Lung (tissue), 12 donors: ENCODE results near the gene TRAF3IP3. TPM values are rescaled to one million over a fixed set of nuclear protein-coding genes. Genes with fewer than 3 reads are reported as not detected.
A peak's percentile ranks its signal among the peaks of the same experiment; 100 is the strongest.

Experiments used
- ATAC-seq: fragments of 200-7000 bp; cut with Tn5 transposase; one replicate; pipeline ENCODE4 v1.9.1; 2020; ENCODE audit warnings: moderate number of reproducible peaks; ENCODE audit not compliant: insufficient read depth, low FRiP score
- DNase-seq, 3 donors: peaks; one replicate each; pipeline ENCODE4 v3.0.0-alpha.2; 2013 to 2017
- H3K27ac ChIP-seq, 2 donors: one replicate each; pipeline ENCODE4 v1.5.1; 2013; ENCODE audit warnings: mild to moderate bottlenecking in 2 of 2, moderate library complexity in 2 of 2, control low read depth in 1 of 2, inconsistent platforms in 1 of 2, low read depth in 1 of 2, low read length in 1 of 2
- H3K27me3 ChIP-seq, 3 donors: one replicate each; pipeline ENCODE4 v1.5.1; 2013; ENCODE audit warnings: low read length in 2 of 3; ENCODE audit not compliant: control insufficient read depth in 3 of 3, insufficient read depth in 3 of 3
- H3K36me3 ChIP-seq, 4 donors: one replicate each; pipeline ENCODE4 v1.5.1; 2013; ENCODE audit warnings: low read length in 4 of 4, mild to moderate bottlenecking in 1 of 4, moderate library complexity in 1 of 4; ENCODE audit not compliant: control insufficient read depth in 4 of 4, insufficient read depth in 4 of 4
- H3K4me1 ChIP-seq, 5 donors: one replicate each; pipeline ENCODE4 v1.5.1; 2013; ENCODE audit warnings: low read length in 5 of 5, mild to moderate bottlenecking in 2 of 5, moderate library complexity in 1 of 5; ENCODE audit not compliant: control insufficient read depth in 5 of 5, insufficient read depth in 5 of 5
- H3K4me3 ChIP-seq: one replicate; pipeline ENCODE4 v1.5.1; 2013; ENCODE audit warnings: mild to moderate bottlenecking, control low read depth, moderate library complexity
- H3K9ac ChIP-seq, 2 donors: one replicate each; pipeline ENCODE4 v1.5.1; 2013; ENCODE audit warnings: low read length in 2 of 2, control low read depth in 1 of 2; ENCODE audit not compliant: insufficient read depth in 1 of 2
- H3K9me3 ChIP-seq, 4 donors: one replicate each; pipeline ENCODE4 v1.5.1; 2013; ENCODE audit warnings: low read length in 3 of 4, mild to moderate bottlenecking in 1 of 4, moderate library complexity in 1 of 4; ENCODE audit not compliant: control insufficient read depth in 4 of 4, insufficient read depth in 3 of 4
- CTCF ChIP-seq: IDR thresholded peaks from 2 replicates; pipeline ENCODE4 v1.5.1; 2012; ENCODE audit warnings: mild to moderate bottlenecking; ENCODE audit errors: control extremely low read depth, extremely low read depth
- WGBS, 2 donors: extraction: QIAGEN DNeasy Blood & Tissue Kit; methylation state at CpG; one replicate each; pipeline ENCODE4 v1.1.7; 2013; 5-methylcytosine and 5-hydroxymethylcytosine counted together
- polyA plus RNA-seq, 2 donors: library from polyadenylated mRNA; stranded (reverse); fragments of 200-250 nt; gene quantifications; one replicate each; pipeline ENCODE4 v1.2.1, GENCODE V29; 2013
- total RNA-seq, 2 donors: library from RNA; depleted of rRNA in 1 of 2; stranded (reverse); fragments of >200 nt in 1 of 2; gene quantifications; one replicate each; pipeline ENCODE4 v1.2.1, GENCODE V29; 2014 to 2021
- donor health status: control.
- donor health status: control.
- donor health status: Bipolar disorder and iron deficiency.
- donor health status: healthy.
- donor health status: DM: yes; HTN: yes; CAD: no.

The TRAF3IP3 gene
- total and polyA plus RNA-seq, 4 donors = 6.0 to 15.7 (median 7.6) TPM

GRCh38 chr1:209715314-209715713, 40.5 kb upstream of the TRAF3IP3 start:
- DNase-seq (no peak), ATAC-seq (no peak)
- no peak overlapping the region for H3K27ac ChIP-seq
- no peaks in the 10 kb centered on the region for H3K36me3 ChIP-seq
- no peaks in the 10 kb centered on the region for H3K27me3 ChIP-seq
- no peaks in the 10 kb centered on the region for H3K4me1 ChIP-seq
- TF ChIP-seq CTCF = no peak
- H3K4me3 ChIP-seq = no peak overlapping the region
- H3K9me3 ChIP-seq = no peaks in the 10 kb centered on the region
- H3K9ac ChIP-seq = no peak overlapping the region

DNA sequence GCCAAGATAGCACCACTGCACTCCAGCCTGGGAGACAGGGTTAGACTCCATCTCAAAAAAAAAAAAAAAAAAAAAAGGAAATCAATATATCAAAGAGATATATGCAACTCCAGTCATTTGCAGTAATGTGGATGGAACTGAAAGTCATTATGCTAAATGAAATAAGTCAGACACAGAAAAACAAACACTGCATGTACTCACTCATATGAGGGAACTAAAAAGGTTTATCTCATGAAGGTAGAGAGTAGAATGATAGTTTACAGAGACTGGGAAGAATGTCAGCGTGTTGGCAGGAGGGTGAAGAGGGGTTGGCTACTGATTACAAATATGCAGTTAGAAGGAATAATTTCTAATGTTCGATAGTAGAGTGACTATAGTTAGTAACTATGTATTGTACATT, 38.0 kb upstream of the TRAF3IP3 start:
- H3K9me3 ChIP-seq = no peaks in the 10 kb centered on the region
- peaks cover 0 to 3% (median 0%) of the 10 kb centered on the region in 5 donors for H3K4me1 ChIP-seq
- no peak overlapping the region for H3K9ac ChIP-seq
- H3K27ac ChIP-seq = no peak overlapping the region
- WGBS, 2 donors = 68 to 73% methylated on average over 2 of the region's 2 CpGs
- H3K4me3 ChIP-seq = no peak overlapping the region
- no peak for ATAC-seq
- H3K36me3 ChIP-seq = peaks cover 0 to 2% (median 0%) of the 10 kb centered on the region in 4 donors
- H3K27me3 ChIP-seq = no peaks in the 10 kb centered on the region
- DNase-seq = no peak
- no peak for TF ChIP-seq CTCF

- WGBS, 2 donors = 84 to 90% methylated on average over 4 of the region's 4 CpGs
- H3K9me3 ChIP-seq = no peaks in the 10 kb centered on the region
- peaks cover 0 to 2% (median 0%) of the 10 kb centered on the region in 4 donors for H3K36me3 ChIP-seq
- no peak overlapping the region for H3K4me3 ChIP-seq
- peak overlapping the region in 1 of 2 donors; percentile 12 for H3K27ac ChIP-seq
- H3K4me1 ChIP-seq = peaks cover 0 to 5% (median 0%) of the 10 kb centered on the region in 5 donors
- H3K9ac ChIP-seq = no peak overlapping the region
- TF ChIP-seq CTCF = no peak
- ATAC-seq (no peak), DNase-seq (peak in 1 of 3 donors; percentile 26)
- H3K27me3 ChIP-seq = no peaks in the 10 kb centered on the region
Observed at GRCh38 chr1:209720326-209720725, 35.5 kb upstream of the TRAF3IP3 start.

DNA sequence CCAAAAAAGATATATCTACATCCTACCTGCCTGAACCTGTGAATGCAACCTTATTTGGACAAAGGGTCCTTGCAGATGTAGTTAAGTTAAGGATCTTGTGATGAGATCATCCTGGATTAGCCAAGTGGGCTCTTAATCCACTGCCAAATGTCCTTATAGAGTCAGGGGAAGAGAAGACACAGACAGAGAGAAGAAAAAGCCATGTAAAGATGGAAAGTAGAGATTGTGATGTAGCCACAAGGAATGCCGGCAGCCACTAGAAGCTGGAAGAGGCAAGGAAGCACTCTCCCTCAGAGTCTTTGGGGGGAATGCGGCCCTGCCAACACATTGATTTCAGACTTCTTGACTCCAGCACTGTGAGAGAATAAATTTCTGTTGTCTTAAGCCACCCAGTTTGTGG, 35.0 kb upstream of the TRAF3IP3 start:
- 91 to 94% methylated on average over 2 of the region's 2 CpGs for WGBS, 2 donors
- no peak for TF ChIP-seq CTCF

More for the DNA sequence above, 35.0 kb upstream of the TRAF3IP3 start:
- H3K36me3 ChIP-seq = peaks cover 0 to 2% (median 0%) of the 10 kb centered on the region in 4 donors
- peaks cover 0 to 5% (median 0%) of the 10 kb centered on the region in 5 donors for H3K4me1 ChIP-seq
- no peaks in the 10 kb centered on the region for H3K27me3 ChIP-seq
- DNase-seq = no peak
- H3K9me3 ChIP-seq = no peaks in the 10 kb centered on the region
- ATAC-seq = no peak
- H3K4me3 ChIP-seq = no peak overlapping the region
- peak overlapping the region in 1 of 2 donors; percentile 12 for H3K27ac ChIP-seq
- H3K9ac ChIP-seq = no peak overlapping the region
